AG09309 (cell line): ENCODE measurements around the gene SAMD11.

ENCODE experiments used
- DNase-seq: peaks from one replicate; pipeline ENCODE4 v3.0.0-alpha.2; 2010; ENCODE audit warnings: low read depth
- H3K4me3 ChIP-seq: 2 replicates; pipeline ENCODE4 v1.5.1; 2011; ENCODE audit warnings: mild to moderate bottlenecking, low read depth, low read length, moderate library complexity; ENCODE audit not compliant: control insufficient read depth
- TF ChIP-seq, protein P1 (sequence below): IDR thresholded peaks from 2 replicates; pipeline ENCODE4 v1.5.1; 2011; ENCODE audit warnings: mild to moderate bottlenecking, low read depth, low read length, inconsistent platforms; ENCODE audit not compliant: insufficient read depth, control insufficient read depth; ENCODE audit errors: missing control alignments

The SAMD11 gene

DNA sequence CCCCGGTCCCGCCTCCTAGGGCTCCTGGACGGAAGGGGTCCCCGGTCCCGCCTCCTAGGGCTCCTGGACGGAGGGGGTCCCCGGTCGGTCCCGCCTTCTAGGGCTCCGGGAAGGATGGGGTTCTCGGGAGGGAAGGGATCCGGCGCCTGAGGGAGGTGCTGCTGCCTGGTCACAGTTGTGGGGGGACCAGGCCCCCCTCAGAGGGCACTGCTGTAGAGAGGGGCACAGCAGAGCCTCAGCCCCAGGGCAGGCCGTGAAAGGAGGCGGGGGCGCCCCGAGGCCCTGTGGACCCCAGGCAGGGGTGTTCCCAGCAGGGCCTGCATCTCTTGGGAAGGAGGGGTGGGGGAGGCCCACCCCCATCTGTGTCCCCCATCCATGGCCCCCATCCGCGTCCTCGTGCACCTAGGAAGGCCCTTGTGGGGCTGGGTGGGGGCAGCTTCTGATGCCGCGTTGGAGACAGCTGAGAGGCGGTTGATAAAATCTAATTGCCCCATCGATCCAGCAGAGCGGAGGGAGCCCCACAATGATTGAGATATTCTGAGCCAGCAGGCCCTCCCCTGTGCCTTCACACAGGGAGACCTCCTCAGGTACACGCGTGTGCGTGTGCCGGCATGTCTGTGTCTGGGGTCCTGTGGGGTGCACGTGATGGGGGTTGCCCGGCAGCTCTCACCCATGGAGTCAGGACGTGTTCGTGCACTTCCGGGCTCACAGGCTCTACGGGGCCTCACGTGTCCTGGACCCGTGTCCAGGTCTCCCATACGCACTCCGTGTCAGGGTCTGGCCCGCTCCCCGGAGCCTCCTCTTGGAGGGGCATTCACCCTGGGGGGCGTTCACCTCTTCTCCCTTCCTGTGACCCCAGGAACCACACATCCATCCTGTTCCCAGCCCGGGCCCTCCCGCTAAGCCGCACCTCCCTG, 12.9 kb downstream of the SAMD11 start:
- no peak for DNase-seq
- TF ChIP-seq, protein P1, sequence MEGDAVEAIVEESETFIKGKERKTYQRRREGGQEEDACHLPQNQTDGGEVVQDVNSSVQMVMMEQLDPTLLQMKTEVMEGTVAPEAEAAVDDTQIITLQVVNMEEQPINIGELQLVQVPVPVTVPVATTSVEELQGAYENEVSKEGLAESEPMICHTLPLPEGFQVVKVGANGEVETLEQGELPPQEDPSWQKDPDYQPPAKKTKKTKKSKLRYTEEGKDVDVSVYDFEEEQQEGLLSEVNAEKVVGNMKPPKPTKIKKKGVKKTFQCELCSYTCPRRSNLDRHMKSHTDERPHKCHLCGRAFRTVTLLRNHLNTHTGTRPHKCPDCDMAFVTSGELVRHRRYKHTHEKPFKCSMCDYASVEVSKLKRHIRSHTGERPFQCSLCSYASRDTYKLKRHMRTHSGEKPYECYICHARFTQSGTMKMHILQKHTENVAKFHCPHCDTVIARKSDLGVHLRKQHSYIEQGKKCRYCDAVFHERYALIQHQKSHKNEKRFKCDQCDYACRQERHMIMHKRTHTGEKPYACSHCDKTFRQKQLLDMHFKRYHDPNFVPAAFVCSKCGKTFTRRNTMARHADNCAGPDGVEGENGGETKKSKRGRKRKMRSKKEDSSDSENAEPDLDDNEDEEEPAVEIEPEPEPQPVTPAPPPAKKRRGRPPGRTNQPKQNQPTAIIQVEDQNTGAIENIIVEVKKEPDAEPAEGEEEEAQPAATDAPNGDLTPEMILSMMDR, result no peak
- no peak overlapping the region for H3K4me3 ChIP-seq

DNA sequence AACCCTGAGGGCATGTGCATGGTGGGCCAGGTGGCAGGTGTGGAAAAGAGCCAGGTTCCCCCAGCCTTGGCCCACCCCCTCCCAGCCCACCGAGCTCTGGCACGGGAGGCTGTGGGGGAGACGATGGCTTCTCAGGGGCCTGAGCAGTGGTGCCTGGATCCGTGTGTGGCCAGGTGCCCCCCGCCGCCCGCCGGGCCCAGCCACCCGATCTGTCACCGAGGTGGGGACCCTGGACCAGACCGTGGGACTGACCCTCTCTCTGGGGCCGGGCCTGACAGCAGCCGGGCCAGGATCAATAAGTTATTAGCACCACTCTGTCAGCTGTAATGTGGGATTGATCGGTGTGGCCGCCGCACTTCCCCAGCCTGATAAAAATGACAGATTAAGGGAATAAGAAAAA, 13.8 kb downstream of the SAMD11 start:
- no peak for DNase-seq
- TF ChIP-seq, protein P1, result no peak
- H3K4me3 ChIP-seq, result no peak overlapping the region

DNA sequence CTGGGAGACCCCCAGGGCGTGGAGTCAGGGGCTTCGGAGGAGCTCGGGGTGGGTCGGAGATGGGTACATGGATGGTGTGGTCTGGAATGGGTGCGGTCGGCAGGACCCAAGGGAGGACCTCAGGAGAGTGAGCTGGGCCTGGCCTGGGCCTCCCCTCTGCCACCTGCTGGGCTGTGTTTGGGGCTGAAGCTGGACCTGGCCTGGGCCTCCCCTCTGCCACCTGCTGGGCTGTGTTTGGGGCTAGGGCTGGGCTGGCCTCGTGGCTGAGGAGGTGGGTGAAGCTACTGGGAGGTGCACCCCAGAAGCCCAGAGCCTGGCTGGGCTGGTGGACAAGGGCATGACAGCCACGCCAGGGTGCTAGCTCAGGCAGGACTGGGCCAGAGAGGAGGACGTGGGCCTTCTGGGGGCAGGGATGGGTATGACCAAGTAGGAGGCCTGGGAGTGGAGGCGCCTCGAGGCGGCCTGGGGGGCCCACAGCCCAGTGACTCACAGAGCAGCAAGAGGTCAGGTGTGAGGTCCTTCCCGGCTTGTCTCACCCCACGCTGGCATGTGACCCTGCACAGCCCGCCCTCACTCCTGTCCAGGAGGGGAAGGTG, 14.5 kb downstream of the SAMD11 start:
- H3K4me3 ChIP-seq, result no peak overlapping the region
- no peak for DNase-seq
- TF ChIP-seq, protein P1, result peak; percentile 65

DNA sequence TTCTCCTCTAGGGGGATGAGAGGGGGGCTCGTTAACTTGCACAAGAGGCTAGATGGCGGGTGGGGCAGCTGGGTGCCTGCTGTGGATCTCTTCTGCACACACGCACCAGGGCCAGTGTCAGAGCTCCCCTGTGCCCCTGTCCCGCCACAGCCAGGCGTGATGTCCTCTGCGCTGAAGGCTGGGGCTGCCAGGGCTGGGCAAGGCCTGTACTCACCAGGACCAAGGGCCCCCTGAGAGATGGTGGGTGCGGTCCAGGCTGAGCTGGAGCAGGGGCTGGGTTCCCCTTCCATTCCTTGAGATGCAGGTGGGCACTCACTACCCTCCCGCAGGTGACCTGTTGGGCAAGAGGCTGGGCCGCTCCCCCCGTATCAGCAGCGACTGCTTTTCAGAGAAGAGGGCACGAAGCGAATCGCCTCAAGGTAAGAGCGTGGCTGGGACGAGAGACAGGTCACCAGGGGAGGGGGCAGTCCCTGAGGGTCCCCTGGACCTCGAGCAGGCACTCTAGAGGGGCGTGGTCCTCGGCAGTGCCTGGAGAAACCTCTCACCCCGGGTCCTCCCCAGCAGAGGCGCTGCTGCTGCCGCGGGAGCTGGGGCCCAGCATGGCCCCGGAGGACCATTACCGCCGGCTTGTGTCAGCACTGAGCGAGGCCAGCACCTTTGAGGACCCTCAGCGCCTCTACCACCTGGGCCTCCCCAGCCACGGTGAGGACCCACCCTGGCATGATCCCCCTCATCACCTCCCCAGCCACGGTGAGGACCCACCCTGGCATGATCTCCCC, 15.2 kb downstream of the SAMD11 start:
- no peak overlapping the region for H3K4me3 ChIP-seq
- TF ChIP-seq, protein P1, result no peak
- DNase-seq, result no peak

DNA sequence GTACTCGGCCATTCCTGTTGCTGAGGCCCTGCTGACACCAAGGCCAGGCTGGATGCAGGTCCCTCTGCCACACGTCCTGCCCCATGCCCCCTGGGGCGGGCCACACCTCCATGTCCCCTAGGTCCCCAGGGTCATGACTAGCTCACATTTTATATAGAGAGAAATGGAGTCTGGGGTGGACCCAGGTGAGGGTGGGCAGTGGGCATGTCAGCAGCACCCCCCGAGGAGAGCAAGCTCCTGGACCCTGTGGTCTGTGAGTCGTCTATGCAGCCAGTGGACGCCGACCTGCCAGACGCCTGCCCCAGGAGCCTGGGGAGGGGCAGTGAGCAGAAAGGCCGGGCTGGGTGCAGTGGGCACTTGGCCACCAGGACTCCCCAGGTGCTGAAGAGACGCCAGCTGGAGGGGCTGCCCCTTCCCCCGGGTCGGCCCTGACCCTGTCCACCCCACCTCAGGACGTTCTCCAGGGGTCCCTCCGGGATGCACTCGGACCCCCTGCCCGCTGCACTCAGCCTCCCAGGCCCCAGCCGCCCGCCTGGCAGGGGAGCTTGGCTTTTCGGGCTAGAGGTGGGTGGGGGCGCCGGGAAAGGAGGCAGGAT, 15.9 kb downstream of the SAMD11 start:
- no peak for DNase-seq
- H3K4me3 ChIP-seq, result no peak overlapping the region
- TF ChIP-seq, protein P1, result no peak
